K562 (cell line): ENCODE results near the gene GGT1. TPM values are rescaled to one million over a fixed set of nuclear protein-coding genes. Genes with fewer than 3 reads are reported as not detected.

Experiments used
- BRF2 ChIP-seq: IDR thresholded peaks from 3 replicates; pipeline ENCODE4 v1.6.1; 2011; ENCODE audit warnings: borderline replicate concordance, mild to moderate bottlenecking; ENCODE audit not compliant: insufficient read length, insufficient read depth
- CTCF ChIP-seq, 3 experiments: IDR thresholded peaks in 2 of 3; conservative IDR thresholded peaks in 1 of 3; 2 replicates each; pipeline ENCODE4 v1.5.1; 2011 to 2012; ENCODE audit warnings: low read length in 3 of 3, mild to moderate bottlenecking in 3 of 3, control low read depth in 2 of 3, improper control_type of control experiment in 1 of 3, inconsistent platforms in 1 of 3, low read depth in 1 of 3, mixed read lengths in 1 of 3, moderate library complexity in 1 of 3; ENCODE audit not compliant: insufficient read depth in 2 of 3
- CUX1 ChIP-seq: fragments of 200-800 bp; sonication (Bioruptor generic); IDR thresholded peaks from 2 replicates; pipeline ENCODE4 v1.6.1; 2016; ENCODE audit warnings: missing genetic modification characterization, missing compliant biosample characterization
- GTF2E2 ChIP-seq: fragments of 200-800 bp; sonication (Bioruptor generic); IDR thresholded peaks from 2 replicates; pipeline ENCODE4 v1.6.1; 2016; ENCODE audit warnings: missing genetic modification characterization, missing compliant biosample characterization
- MAFF ChIP-seq: IDR thresholded peaks from 2 replicates; pipeline ENCODE4 v1.6.1; 2012; ENCODE audit warnings: low read length, improper control_type of control experiment
- MTA2 ChIP-seq: fragments of 450-650 bp; IDR thresholded peaks from 2 replicates; pipeline ENCODE4 v1.6.1; 2016; ENCODE audit warnings: low read depth
- ZBTB40 ChIP-seq, 2 experiments: fragments of 450-650 bp in 1 of 2; sonication (generic) in 1 of 2; formaldehyde crosslinking in 1 of 2; IDR thresholded peaks; 2 replicates each; pipeline versions ENCODE4 v1.7.1 to v1.9.0; 2016 to 2022; ENCODE audit warnings: inconsistent platforms in 1 of 2, mild to moderate bottlenecking in 1 of 2, missing genetic modification reagents in 1 of 2
- polyA plus RNA-seq, 8 experiments: library from polyadenylated mRNA; depleted of rRNA in 4 of 8; stranded (reverse) in 5 of 8; unstranded in 3 of 8; fragments of >200 nt; fragmentation: Nextera tagmentation in 2 of 8; fragmentation: Illumina TruSeq in 1 of 8; extraction: Ambion mirVana in 2 of 8; extraction: Trizol in 1 of 8; gene quantifications; 2 replicates each; pipeline versions ENCODE4 v1.2.1 to v1.2.3, GENCODE V29; 2011 to 2014; ENCODE audit warnings: inconsistent platforms in 1 of 8, missing spikeins in 1 of 8
- total RNA-seq, 7 experiments: library from RNA; depleted of rRNA in 6 of 7; stranded (reverse); fragments of >200 nt in 6 of 7; fragmentation: Illumina TruSeq in 2 of 7; extraction: Trizol in 2 of 7; gene quantifications; 2 replicates each; pipeline versions ENCODE4 v1.2.1 to v1.2.3, GENCODE V29; 2011 to 2021; ENCODE audit warnings: low replicate concordance in 1 of 7

The GGT1 gene
- total and polyA plus RNA-seq, 9 of the 15 experiments (the other 6 are each of a cell fraction or from before 2014, with no cell fraction given), result 0.46 to 11.8 (median 6.9) TPM

- TF ChIP-seq BRF2 (no peak), MAFF (no peak), GTF2E2 (tag) (peak; percentile 93), CUX1 (CRISPR knock-in tag) (no peak), MTA2 (no peak), ZBTB40 (IDR thresholded peaks at IDR 0.05) (peak; percentile 97), ZBTB40 (CRISPR knock-in tag; IDR thresholded peaks at IDR 0.05) (no peak), CTCF (IDR thresholded peaks at IDR 0.05 in 2 of 3, conservative IDR thresholded peaks at IDR 0.05 in 1 of 3; ENCODE audit: insufficient read depth in 2 of 3, low read depth in 1 of 3, low read length in 3 of 3) (no peak)
These were observed 47.6 kb upstream of the GGT1 start, which contains the start of gene SNRPD3 (continued) for GRCh38 chr22:24555165-24556039.
